ENCODE measurements around the gene THOC2.

The THOC2 gene

DNA sequence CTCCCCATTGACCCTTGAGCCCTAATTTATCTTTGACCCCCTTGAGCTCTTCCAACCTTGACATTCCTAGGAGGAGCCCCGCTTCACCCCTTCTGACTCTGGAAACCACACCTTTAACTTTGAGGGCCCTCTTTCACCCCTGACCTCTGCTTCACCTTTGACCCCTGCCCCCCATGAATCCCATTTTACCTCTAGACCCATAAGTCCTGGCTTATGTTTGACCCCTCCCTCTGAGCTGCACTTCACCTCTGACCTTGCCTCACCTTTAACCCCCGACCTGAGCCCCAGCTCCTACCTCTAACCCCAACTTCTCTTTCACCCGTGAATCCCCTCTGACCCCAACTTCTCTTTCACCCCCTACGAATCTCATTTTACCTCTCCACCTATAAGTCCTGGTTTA, 169.7 kb downstream of the THOC2 start:
- no peak for DNase-seq

DNA sequence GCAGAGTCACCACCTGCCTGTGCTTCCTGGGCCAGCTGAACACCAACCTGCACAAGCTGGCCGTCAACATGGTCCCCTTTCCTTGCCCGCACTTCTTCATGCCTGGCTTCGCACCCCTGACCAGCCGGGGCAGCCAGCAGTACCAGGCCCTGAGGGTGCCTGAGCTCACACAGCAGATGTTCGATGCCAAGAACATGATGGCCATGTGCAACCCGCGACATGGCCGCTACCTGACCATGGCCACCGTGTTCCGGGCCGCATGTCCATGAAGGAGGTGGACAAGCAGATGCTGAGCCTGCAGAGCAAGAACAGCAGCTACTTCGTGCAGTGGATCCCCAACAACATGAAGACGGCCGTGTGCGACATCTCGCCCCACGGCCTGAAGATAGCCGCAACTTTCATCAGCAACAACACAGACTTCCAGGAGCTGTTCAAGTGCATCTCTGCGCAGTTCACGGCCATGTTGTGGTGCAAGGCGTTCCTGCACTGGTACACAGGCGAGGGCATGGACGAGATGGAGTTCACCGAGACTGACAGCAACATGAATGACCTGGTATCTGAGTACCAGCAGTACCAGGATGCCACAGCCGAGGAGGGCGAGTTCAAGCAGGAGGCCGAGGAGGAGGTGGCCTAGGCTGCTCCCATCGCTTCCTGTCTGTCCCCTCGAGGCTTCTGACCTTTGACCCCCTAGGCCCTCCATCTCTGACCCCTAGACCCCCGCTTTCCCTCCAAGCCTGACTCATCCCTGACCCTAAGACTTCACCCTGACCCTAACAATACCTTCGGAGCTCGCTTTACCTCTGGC, 170.3 kb downstream of the THOC2 start:
- DNase-seq = no peak

DNA sequence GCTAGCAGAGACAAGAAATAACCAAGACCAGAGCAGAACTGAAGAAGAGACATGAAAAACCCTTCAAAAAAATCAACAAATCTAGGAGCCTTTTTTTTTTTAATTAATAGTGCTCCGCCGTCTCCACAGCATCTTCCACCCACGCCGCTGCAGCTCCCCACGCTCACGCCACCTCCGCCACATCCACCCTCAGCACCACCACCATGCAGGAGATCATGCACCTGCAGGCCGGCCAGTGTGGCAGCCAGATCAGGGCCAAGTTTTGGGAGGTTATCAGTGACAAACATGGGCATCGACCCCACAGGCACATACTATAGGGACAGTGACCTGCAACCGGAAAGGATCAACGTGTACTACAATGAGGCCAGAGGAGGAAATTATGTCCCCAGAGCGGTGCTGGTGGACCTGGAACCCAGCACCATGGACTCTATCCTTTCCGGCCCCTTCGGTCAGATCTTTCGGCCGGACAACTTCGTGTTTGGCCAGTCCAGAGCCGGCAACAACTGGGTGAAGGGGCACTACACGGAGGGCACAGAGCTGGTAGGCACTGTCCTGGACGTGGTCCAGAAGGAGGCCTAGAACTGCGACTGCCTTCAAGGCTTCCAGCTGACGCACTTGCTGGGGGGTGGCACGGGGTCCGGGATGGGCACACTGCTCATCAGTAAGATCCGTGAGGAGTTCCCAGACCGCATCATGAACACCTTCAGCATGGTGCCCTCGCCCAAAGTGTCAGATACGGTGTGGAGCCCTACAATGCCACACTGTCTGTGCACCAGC, 171.2 kb downstream of the THOC2 start:
- DNase-seq = no peak

DNA sequence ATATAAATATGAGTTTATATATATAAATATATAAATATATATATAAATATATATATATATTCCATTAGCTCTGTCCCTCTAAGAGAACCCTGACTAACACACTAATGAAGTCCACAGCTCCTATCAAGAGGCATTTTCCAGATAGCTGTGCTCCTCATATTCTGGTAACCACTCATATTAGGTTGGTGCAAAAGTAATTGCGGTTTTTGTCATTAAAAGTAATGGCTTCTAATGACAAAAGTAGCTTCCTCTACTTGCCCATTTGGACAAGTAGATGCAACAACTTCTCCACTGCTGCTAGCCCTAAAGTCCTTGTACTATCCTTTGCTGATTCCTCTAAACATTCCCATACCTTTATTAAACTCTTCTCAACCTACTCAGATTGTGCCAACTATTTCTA, 182.0 kb downstream of the THOC2 start:
- DNase-seq = no peak
